Glutamatergic neuron (in vitro differentiated cells): ENCODE results near the gene ATP1A2. TPM values are rescaled to one million over a fixed set of nuclear protein-coding genes. Genes with fewer than 3 reads are reported as not detected.

Experiments used
- DNase-seq: peaks from one replicate; pipeline ENCODE4 v3.0.0; 2022
- H3K27ac Mint-ChIP-seq: one replicate; pipeline ENCODE4 v1.8.0; 2020; ENCODE audit warnings: mild to moderate bottlenecking, mixed read lengths, inconsistent platforms; ENCODE audit not compliant: unreplicated experiment
- H3K27me3 Mint-ChIP-seq: one replicate; pipeline ENCODE4 v1.8.0; 2020; ENCODE audit warnings: mild to moderate bottlenecking, moderate library complexity, mixed read lengths, inconsistent platforms; ENCODE audit not compliant: unreplicated experiment
- H3K36me3 Mint-ChIP-seq: one replicate; pipeline ENCODE4 v1.8.0; 2020; ENCODE audit warnings: mild to moderate bottlenecking, mixed read lengths, inconsistent platforms; ENCODE audit not compliant: unreplicated experiment
- H3K4me1 Mint-ChIP-seq: one replicate; pipeline ENCODE4 v1.8.0; 2020; ENCODE audit warnings: mild to moderate bottlenecking, low read depth, mixed read lengths, inconsistent platforms; ENCODE audit not compliant: unreplicated experiment
- H3K4me3 Mint-ChIP-seq: one replicate; pipeline ENCODE4 v1.8.0; 2020; ENCODE audit warnings: mild to moderate bottlenecking, mixed read lengths, inconsistent platforms; ENCODE audit not compliant: unreplicated experiment
- H3K9me3 Mint-ChIP-seq: one replicate; pipeline ENCODE4 v1.8.0; 2020; ENCODE audit warnings: mild to moderate bottlenecking, moderate library complexity, mixed read lengths, inconsistent platforms; ENCODE audit not compliant: unreplicated experiment
- CTCF ChIP-seq: fragments of 200-600 bp; sonication (generic); IDR thresholded peaks from one replicate; pipeline ENCODE4 v1.5.0; 2021; ENCODE audit not compliant: partially characterized antibody, unreplicated experiment
- total RNA-seq: library from RNA; stranded (reverse); fragmentation: NEBNext Ultra II Directional; extraction: Animal tissue kit (Norgen Biotek cat#: 25700); gene quantifications from one replicate; pipeline ENCODE4 v1.2.1, GENCODE V29; 2021; ENCODE audit not compliant: unreplicated experiment

The ATP1A2 gene
- total RNA-seq, 1 donor from 2014 or later, result not detected

- Mint-ChIP-seq H3K27me3 (peaks cover 18% of the 10 kb centered on the region), H3K4me3 (no peak overlapping the region), H3K36me3 (no peaks in the 10 kb centered on the region), H3K27ac (no peak overlapping the region), H3K4me1 (peaks cover 28% of the 10 kb centered on the region), H3K9me3 (peaks cover 6% of the 10 kb centered on the region)
- no peak for DNase-seq
- no peak for TF ChIP-seq CTCF
Observed at GRCh38 chr1:160101717-160102522, 13.6 kb upstream of the ATP1A2 start.

DNA sequence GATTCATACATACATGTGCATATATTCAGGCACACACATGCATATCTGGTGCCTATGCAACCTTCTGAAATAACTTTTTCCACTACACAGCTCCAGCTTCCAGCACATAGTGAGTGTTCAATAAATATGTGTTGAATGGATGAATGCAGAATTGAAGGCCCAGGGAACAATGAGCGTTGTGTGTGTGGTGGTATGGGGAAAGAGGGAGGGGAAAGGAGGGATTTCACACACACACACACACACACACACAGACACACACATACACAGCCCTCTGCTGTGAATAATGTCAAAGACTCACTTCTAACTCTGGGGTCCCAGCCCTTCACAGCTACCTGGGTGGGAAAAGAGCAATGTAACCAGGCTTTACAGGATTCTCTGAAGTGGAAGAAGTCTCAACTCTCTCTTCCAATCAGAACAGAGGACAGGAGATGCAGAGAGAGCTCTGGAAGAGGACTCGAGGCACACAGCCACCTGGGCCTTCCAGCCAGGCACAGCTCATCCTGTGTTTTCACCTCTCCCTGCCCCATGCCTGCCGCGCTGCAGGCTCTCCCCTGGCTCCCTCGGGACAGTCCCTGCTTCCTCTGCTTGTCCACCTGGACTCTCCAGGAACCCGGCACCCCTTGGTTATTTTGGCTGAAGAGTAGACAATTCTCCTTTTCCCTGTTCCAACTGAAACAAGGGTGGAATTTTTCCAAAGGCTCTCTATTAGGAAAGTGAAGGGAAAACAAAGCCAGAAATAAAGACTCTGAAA is 11.7 kb upstream of the ATP1A2 start:
- Mint-ChIP-seq H3K36me3 (no peaks in the 10 kb centered on the region), H3K9me3 (peaks cover 2% of the 10 kb centered on the region), H3K4me1 (peaks cover 21% of the 10 kb centered on the region), H3K27me3 (peaks cover 15% of the 10 kb centered on the region), H3K4me3 (no peak overlapping the region), H3K27ac (no peak overlapping the region)
- DNase-seq, result no peak
- no peak for TF ChIP-seq CTCF

DNA sequence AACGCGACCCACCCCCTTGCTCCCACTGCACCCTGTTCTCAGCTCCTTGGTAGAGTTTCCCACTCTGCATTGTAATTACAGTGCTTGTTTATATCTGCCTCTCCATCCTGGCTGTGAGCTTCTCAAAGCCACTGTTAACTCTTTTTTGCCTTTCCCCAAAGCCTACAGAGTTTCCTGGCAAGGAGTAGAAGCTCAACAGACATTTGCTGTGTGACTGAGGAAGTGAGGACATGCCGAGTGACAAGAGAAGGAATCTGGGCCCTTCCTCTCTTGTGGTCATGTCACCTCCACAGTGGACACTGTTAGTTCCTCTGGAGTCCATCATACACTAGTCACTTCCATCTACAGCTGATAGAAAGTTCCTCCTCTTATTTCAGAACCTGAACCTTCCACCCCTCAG is 11.1 kb upstream of the ATP1A2 start:
- DNase-seq, result no peak

DNA sequence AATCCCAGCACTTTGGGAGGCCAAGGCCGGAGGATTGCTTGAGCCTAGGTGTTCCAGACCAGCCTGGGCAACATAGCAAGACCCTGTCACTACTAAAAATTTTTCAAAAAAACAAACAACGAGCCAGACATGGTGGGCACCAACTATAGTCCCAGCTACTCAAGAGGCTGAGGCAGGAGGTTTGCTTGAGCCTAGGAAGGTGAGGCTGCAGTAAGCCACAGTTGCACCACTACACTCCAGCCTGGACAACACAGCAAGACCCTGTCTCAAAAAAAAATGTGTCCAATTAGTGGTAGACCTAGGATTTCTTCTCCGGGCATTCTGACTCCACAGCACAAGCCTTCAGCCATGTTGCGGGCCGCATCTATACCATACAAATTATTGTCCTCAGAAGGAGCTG is 10.4 kb upstream of the ATP1A2 start:
- DNase-seq, result no peak
- no peak for TF ChIP-seq CTCF
- H3K9me3 Mint-ChIP-seq, result peaks cover 2% of the 10 kb centered on the region
- peaks cover 18% of the 10 kb centered on the region for H3K27me3 Mint-ChIP-seq
- H3K27ac Mint-ChIP-seq, result no peak overlapping the region
- H3K36me3 Mint-ChIP-seq, result no peaks in the 10 kb centered on the region
- H3K4me1 Mint-ChIP-seq, result peaks cover 23% of the 10 kb centered on the region
- H3K4me3 Mint-ChIP-seq, result no peak overlapping the region

More for the DNA sequence above, 11.1 kb upstream of the ATP1A2 start:
- Mint-ChIP-seq H3K27ac (no peak overlapping the region), H3K4me1 (peaks cover 23% of the 10 kb centered on the region), H3K36me3 (no peaks in the 10 kb centered on the region), H3K9me3 (peaks cover 2% of the 10 kb centered on the region), H3K4me3 (no peak overlapping the region), H3K27me3 (peaks cover 16% of the 10 kb centered on the region)
- TF ChIP-seq CTCF, result no peak

GRCh38 chr1:160107512-160107911 is 8.0 kb upstream of the ATP1A2 start:
- no peak overlapping the region for H3K27ac Mint-ChIP-seq
- no peaks in the 10 kb centered on the region for H3K36me3 Mint-ChIP-seq
- H3K4me1 Mint-ChIP-seq, result peaks cover 13% of the 10 kb centered on the region
- peaks cover 20% of the 10 kb centered on the region for H3K27me3 Mint-ChIP-seq
- H3K4me3 Mint-ChIP-seq, result no peak overlapping the region
- TF ChIP-seq CTCF, result no peak
- H3K9me3 Mint-ChIP-seq, result peaks cover 2% of the 10 kb centered on the region
- no peak for DNase-seq
